ENCODE measurements around the gene ATG13.

GRCh38 chr11:46671958-46672315 is 54.6 kb downstream of the ATG13 start:
- no peak for TF ChIP-seq CTCF (IDR thresholded peaks at IDR 0.05; ENCODE audit: poor library complexity, severe bottlenecking)
- TF ChIP-seq TAF1 (IDR thresholded peaks at IDR 0.05; ENCODE audit: low read depth): no peak
- no peak for TF ChIP-seq POLR2AphosphoS5 (IDR thresholded peaks at IDR 0.05)
- no peak for TF ChIP-seq SMC3 (conservative IDR thresholded peaks at IDR 0.05; ENCODE audit: poor library complexity)
